Activated CD4-positive, alpha-beta memory T cell treated with anti-CD3 and anti-CD28 coated beads, Interleukin-2, amount 10 ng/mL, durations not matched to agents 7 days and 5 days (primary cell): Measurements from ENCODE around the gene CCR5AS.

ENCODE experiments used
- CTCF ChIA-PET: fragments of 350-600 bp; sonication (Branson Sonifier 250); formaldehyde crosslinking; loops from one replicate; lab custom pipeline; 2021; ENCODE audit warnings: antibody characterized with exemption, inconsistent platforms; lab: Charles Lee
- POLR2A ChIA-PET: fragments of 350-600 bp; sonication (Branson Sonifier 250); formaldehyde crosslinking; loops from one replicate; lab custom pipeline; 2021; ENCODE audit warnings: antibody characterized with exemption; lab: Charles Lee
- DNase-seq: peaks from one replicate; pipeline ENCODE4 v3.0.0-alpha.2; 2020
- H3K27ac Mint-ChIP-seq: one replicate; pipeline ENCODE4 v1.8.0; 2021; ENCODE audit warnings: mild to moderate bottlenecking, mixed read lengths
- H3K27me3 Mint-ChIP-seq: one replicate; pipeline ENCODE4 v1.8.0; 2021; ENCODE audit warnings: mixed read lengths
- H3K36me3 Mint-ChIP-seq: one replicate; pipeline ENCODE4 v1.8.0; 2021; ENCODE audit warnings: low read depth, mixed read lengths
- H3K4me1 Mint-ChIP-seq: one replicate; pipeline ENCODE4 v1.8.0; 2021; ENCODE audit warnings: mixed read lengths
- H3K4me3 Mint-ChIP-seq: one replicate; pipeline ENCODE4 v1.8.0; 2021; ENCODE audit warnings: mild to moderate bottlenecking, mixed read lengths
- H3K9me3 Mint-ChIP-seq: one replicate; pipeline ENCODE4 v1.8.0; 2021; ENCODE audit warnings: mixed read lengths

Gene CCR5AS

DNA sequence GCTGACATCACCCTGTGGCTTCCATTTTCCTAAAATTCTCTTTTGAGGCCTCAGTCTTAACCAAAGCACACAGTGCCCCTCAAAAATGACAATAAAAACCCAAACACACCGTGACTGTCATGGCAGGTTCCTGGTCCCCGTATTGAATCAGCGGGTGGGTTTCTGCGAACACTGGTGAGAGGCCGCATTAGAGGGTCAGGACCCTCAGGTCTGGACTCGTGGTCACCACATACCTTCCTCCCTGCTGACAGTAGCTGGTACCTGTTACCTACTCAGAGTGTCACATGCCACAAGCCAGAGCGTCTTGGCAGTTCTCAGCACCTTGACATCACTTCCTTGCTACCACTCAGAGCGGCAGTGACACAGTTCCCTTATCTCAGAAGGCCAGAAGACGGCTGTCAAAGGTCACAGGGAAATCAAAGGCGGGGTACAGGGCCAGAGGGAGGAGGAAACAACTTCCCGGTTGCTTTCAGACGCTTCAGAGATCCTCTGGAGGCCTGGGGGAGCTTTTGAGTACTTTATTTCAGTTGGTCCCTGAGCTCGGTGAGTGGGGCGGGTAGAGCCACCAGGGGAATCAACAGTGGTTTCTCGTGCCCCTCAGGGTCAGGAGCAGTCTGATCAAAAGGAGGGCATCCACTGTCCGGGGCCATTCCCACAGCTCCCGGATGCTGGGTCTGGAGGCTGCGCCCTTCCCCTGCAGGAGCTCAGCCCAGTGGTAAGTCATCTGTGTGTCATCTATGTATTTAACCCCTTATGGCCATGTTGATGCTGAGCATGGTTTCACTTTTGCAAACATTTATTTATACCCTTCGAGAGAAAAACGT lies at the start of gene CCR5AS, which contains the start of gene CCRL2:
Gene CCR5AS (minus strand): TSS at position 279 of the 824 bp plus-strand sequence.
Gene CCRL2 (plus strand): TSS at position 472 of the 824 bp plus-strand sequence. CDS start 821 bp downstream, outside the sequence.
- CTCF ChIA-PET = interaction anchor here (0.6 to 3.2 kb wide), 9 partner anchors 29 to 469 kb away, joined by 3 to 11 read pairs (median 4); no protein-coding TSS in a partner anchor
- H3K4me1 Mint-ChIP-seq = peaks cover 33% of the 10 kb centered on the region
- POLR2A ChIA-PET = interaction anchor here (0.8 to 1.9 kb wide), 9 partner anchors 9 to 526 kb away, joined by 3 to 19 read pairs (median 3); partner anchors contain the start of gene CCR5
- peaks cover 19% of the 10 kb centered on the region for H3K27me3 Mint-ChIP-seq
- DNase-seq = peak; percentile 60
- peak within 1 kb of the TSS; percentile 78 for H3K4me3 Mint-ChIP-seq
- H3K27ac Mint-ChIP-seq = peak within 1 kb of the TSS; percentile 83
- H3K36me3 Mint-ChIP-seq = peaks cover 14% of the 10 kb centered on the region
- H3K9me3 Mint-ChIP-seq = peaks cover 4% of the 10 kb centered on the region

DNA sequence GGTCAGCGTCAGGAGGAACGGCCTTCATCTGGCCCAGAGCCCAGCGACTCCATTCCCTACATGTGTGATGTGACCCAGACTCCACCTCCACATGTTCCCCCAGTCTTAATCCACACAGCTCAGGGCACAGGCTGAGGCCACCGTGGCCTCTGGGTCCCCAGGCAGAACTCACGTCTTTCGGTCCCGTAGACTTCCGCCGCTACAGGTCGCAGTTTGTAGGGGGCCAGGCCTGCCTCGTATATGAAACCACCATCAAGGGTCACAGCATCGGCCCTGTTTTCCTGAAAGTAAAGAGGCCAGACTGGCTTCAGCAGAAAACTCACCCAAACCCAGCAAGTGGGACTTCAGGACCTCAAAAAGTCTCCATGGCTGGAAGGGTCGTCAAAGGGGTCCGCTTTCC lies 49.3 kb upstream of the CCR5AS start:
- Mint-ChIP-seq H3K4me1 (peaks cover 4% of the 10 kb centered on the region), H3K4me3 (no peak overlapping the region), H3K36me3 (no peaks in the 10 kb centered on the region), H3K27me3 (peaks cover 42% of the 10 kb centered on the region), H3K27ac (no peak overlapping the region), H3K9me3 (no peaks in the 10 kb centered on the region)
- DNase-seq = no peak
- ChIA-PET POLR2A (no interaction called here), CTCF (no interaction called here)

DNA sequence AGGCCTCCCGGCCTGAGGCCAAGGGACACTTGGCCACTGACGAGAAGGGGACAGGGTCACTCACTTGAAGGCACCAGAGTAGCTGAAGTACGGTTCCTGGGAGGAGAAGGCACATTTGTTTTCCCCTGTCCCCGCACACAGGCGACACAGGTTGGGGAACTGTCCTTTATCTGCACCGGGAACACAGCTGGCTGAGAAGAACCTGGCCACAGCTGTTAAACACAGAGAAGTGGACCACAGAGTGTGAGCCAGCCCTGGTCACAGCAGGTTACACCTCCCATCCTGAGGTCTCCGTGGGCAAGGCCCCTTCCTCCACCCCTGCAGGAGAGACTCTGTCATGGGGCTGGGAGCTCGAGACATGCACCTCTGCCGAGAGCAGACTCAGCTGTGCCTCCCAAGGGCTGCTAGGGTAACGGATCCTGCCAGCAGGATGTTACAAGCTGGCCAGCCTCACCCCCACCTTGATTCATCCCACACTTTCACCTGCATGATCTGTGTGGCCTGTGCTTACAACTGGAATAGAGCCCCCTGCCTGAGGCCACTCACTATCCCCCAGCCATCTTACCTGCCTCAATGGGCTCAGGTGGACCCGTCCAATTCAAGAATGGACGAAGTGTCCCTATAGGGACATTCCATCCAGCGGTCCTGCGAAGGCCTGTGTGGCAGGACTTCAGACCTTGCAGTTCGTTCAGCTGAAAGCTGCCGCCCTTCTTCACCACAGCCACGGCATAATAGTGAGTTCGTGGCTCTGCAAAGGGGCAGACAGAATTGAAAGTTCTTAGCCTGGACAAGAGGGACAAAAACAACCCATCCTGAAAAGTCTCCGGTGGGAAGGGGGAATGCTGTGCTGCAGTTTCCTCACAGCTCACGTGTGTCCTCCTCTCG lies 48.6 kb upstream of the CCR5AS start:
- POLR2A ChIA-PET = no interaction called here
- H3K4me3 Mint-ChIP-seq = no peak overlapping the region
- peaks cover 39% of the 10 kb centered on the region for H3K27me3 Mint-ChIP-seq
- no peaks in the 10 kb centered on the region for H3K36me3 Mint-ChIP-seq
- H3K27ac Mint-ChIP-seq = no peak overlapping the region
- no peaks in the 10 kb centered on the region for H3K9me3 Mint-ChIP-seq
- peaks cover 4% of the 10 kb centered on the region for H3K4me1 Mint-ChIP-seq
- peak; percentile 9 for DNase-seq
- CTCF ChIA-PET = no interaction called here

DNA sequence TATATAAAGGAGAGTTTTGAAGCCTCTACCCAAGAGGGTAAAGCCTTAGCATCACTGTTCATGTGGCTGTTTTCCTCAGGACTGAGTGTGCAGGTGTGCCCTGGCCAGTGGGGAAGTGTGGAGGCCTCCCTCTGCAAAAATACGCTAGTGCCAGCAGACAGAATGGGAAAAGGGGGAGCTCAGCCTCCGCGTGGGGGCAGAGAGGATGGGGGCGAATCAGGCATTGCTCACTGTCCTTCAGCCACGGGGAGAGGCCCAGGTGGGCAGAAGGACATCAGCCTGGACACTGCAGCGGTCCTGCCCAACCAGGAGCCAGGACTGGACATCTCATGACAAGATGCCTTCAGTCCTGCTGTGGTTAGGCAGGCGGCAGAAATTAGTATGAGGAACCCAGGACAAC lies 47.7 kb upstream of the CCR5AS start:
- Mint-ChIP-seq H3K36me3 (no peaks in the 10 kb centered on the region), H3K4me1 (peaks cover 4% of the 10 kb centered on the region), H3K4me3 (no peak overlapping the region), H3K27me3 (peaks cover 31% of the 10 kb centered on the region), H3K27ac (no peak overlapping the region), H3K9me3 (no peaks in the 10 kb centered on the region)
- peak; percentile 12 for DNase-seq
- ChIA-PET POLR2A (interaction anchor here (1.7 kb wide), 1 partner anchor 11 kb away, joined by 5 read pairs; no protein-coding TSS in a partner anchor), CTCF (no interaction called here)

GRCh38 chr3:46454209-46454595 lies 47.3 kb upstream of the CCR5AS start:
- ChIA-PET POLR2A (interaction anchor here (1.7 kb wide), 1 partner anchor 10 kb away, joined by 5 read pairs; no protein-coding TSS in a partner anchor), CTCF (interaction anchor here (0.9 kb wide), 1 partner anchor 11 kb away, joined by 3 read pairs; no protein-coding TSS in a partner anchor)
- DNase-seq = no peak
- H3K27me3 Mint-ChIP-seq = peaks cover 27% of the 10 kb centered on the region
- H3K4me3 Mint-ChIP-seq = no peak overlapping the region
- peaks cover 4% of the 10 kb centered on the region for H3K4me1 Mint-ChIP-seq
- no peaks in the 10 kb centered on the region for H3K9me3 Mint-ChIP-seq
- no peak overlapping the region for H3K27ac Mint-ChIP-seq
- no peaks in the 10 kb centered on the region for H3K36me3 Mint-ChIP-seq

- Mint-ChIP-seq H3K27me3 (peaks cover 32% of the 10 kb centered on the region), H3K9me3 (no peaks in the 10 kb centered on the region), H3K4me3 (no peak overlapping the region), H3K36me3 (no peaks in the 10 kb centered on the region), H3K27ac (no peak overlapping the region), H3K4me1 (peaks cover 4% of the 10 kb centered on the region)
- POLR2A ChIA-PET = interaction anchor here (1.7 kb wide), 1 partner anchor 10 kb away, joined by 5 read pairs; no protein-coding TSS in a partner anchor
- CTCF ChIA-PET = interaction anchor here (0.9 kb wide), 1 partner anchor 10 kb away, joined by 3 read pairs; no protein-coding TSS in a partner anchor
- no peak for DNase-seq
Observed at GRCh38 chr3:46453526-46454208, 46.8 kb upstream of the CCR5AS start.

GRCh38 chr3:46449755-46450552 lies 43.1 kb upstream of the CCR5AS start:
- H3K9me3 Mint-ChIP-seq = no peaks in the 10 kb centered on the region
- CTCF ChIA-PET = interaction anchor here (0.6 to 1.2 kb wide), 4 partner anchors 20 to 351 kb away, joined by 3 to 4 read pairs (median 3); no protein-coding TSS in a partner anchor
- no peaks in the 10 kb centered on the region for H3K36me3 Mint-ChIP-seq
- POLR2A ChIA-PET = no interaction called here
- DNase-seq = no peak
- peaks cover 34% of the 10 kb centered on the region for H3K27me3 Mint-ChIP-seq
- H3K4me1 Mint-ChIP-seq = peaks cover 4% of the 10 kb centered on the region
- no peak overlapping the region for H3K4me3 Mint-ChIP-seq
- H3K27ac Mint-ChIP-seq = no peak overlapping the region

DNA sequence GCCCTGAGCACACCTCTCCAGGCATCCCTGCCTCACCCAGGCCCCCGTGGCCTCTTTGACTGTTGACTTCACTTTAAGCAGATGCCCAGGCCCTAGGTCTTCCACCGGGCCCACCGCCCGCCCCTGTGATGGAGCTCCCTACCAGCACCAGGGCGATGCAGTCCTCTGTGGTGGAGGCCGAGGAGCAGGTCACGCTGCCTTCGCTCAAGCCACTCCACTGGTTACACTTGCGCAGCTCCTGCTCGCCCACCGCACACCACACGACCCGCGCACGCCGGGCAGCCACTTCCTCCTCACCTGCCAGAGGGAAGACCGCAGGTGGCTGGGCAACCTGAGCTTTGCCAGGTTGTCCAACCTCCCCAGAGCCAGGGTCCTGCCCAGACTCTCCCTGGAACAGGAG lies 41.9 kb upstream of the CCR5AS start:
- Mint-ChIP-seq H3K4me3 (no peak overlapping the region), H3K9me3 (no peaks in the 10 kb centered on the region), H3K4me1 (peaks cover 12% of the 10 kb centered on the region), H3K36me3 (no peaks in the 10 kb centered on the region), H3K27me3 (peaks cover 31% of the 10 kb centered on the region), H3K27ac (no peak overlapping the region)
- ChIA-PET CTCF (interaction anchor here (1.2 kb wide), 1 partner anchor 21 kb away, joined by 4 read pairs; no protein-coding TSS in a partner anchor), POLR2A (no interaction called here)
- DNase-seq = no peak

DNA sequence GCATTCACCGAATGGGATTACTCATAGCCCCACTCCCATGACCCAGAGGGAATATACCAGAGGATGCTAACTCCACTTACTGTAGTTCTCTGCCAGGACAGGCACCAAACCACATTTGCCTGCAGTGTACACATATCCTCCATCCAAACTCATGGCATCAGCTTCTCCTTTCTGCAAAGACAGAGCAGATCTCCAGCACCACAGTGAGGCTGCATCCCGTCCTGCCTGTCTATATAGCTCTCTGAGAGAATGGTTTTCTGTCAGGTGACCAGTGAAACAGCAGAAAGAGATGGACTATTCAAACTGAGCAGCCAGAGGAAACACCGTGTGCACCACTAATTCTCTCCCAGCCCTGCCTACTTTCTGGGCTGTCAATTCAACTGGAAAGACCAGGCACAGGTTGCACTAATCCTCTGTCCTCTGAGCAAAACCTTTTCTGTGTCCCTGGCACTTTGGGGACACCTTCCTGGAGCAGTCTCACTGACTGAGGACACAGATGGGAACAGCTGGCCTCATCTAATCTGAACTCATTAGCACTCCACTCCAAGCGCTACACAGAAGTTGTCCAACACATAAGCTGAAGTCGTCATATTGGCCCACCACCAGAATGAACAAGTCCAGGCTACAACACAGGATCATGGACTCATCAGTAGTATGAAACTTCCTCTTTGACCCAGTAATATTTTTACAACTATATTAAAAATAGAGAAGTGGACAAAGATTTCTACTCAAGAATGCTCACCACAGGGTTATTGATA lies 40.5 kb upstream of the CCR5AS start:
- Mint-ChIP-seq H3K36me3 (no peaks in the 10 kb centered on the region), H3K4me1 (peaks cover 9% of the 10 kb centered on the region), H3K4me3 (no peak overlapping the region), H3K27me3 (peaks cover 21% of the 10 kb centered on the region), H3K27ac (no peak overlapping the region), H3K9me3 (no peaks in the 10 kb centered on the region)
- DNase-seq = no peak
- CTCF ChIA-PET = no interaction called here
- POLR2A ChIA-PET = no interaction called here

DNA sequence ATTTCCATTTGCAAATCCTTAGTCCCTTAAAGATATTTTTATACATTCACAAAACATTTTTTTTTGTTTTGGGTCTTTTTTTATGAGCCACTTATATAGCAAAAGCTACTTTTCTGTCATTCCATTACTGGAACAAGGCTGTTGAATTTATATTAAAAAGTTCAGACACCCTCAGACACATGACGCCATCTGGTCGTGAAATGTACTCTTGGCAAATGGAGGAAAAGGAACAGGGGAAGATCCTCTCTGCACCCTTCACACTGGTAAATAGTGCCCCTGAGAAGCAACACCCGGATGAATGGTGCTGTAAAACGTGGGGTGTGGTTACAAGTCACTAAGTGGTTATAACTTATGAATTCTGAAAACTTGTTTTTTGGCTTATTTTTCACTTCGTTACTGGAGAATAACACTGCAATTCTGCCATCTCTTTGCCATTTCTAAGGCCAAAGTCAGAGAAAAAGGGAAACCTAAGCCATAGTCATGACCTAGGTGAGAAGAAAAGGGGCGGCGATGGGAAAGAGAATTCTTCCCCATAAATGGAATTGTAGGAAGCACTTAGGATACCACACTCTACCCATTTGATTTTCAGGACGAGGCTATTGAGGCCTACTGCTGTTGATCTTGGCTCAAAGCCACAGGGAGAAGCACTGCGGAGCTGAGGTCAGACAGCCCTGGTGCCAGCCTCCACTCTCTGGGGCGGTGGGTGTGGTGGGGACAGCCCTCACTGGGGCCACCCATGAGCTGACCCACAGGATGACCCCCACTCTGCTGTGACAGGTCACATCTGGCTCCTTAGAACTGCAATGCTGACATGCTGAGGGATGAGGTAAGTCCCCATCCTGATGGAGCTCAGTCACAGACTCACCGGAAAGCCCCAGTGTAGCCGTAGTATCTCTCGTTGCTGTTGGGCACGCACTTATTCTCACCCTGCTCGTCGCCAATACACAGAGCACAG lies 36.0 kb upstream of the CCR5AS start:
- H3K36me3 Mint-ChIP-seq = no peaks in the 10 kb centered on the region
- CTCF ChIA-PET = interaction anchor here (0.6 to 1.6 kb wide), 10 partner anchors 8 to 187 kb away, joined by 3 to 10 read pairs (median 3); no protein-coding TSS in a partner anchor

More for the DNA sequence above, 36.0 kb upstream of the CCR5AS start:
- Mint-ChIP-seq H3K9me3 (no peaks in the 10 kb centered on the region), H3K27me3 (peaks cover 4% of the 10 kb centered on the region), H3K4me3 (no peak overlapping the region), H3K4me1 (peaks cover 32% of the 10 kb centered on the region), H3K27ac (no peak overlapping the region)
- DNase-seq = no peak
- POLR2A ChIA-PET = interaction anchor here (0.6 to 1.9 kb wide), 2 partner anchors 11 to 350 kb away, joined by 3 to 5 read pairs; no protein-coding TSS in a partner anchor
